T-helper 1 cell treated with Interleukin-12 subunit alpha and Interleukin-12 subunit beta and Interleukin-4 antibody, amounts not matched to agents 30 μg/mL and 1 μg/mL, for 36 hours (primary cell): Measurements from ENCODE around the gene ARHGEF25.

Source experiments
- H3K27ac Mint-ChIP-seq: one replicate; pipeline ENCODE4 v1.8.0; 2021; ENCODE audit warnings: mild to moderate bottlenecking, mixed read lengths
- H3K27me3 Mint-ChIP-seq: one replicate; pipeline ENCODE4 v1.8.0; 2021; ENCODE audit warnings: low read depth, mixed read lengths
- H3K36me3 Mint-ChIP-seq: one replicate; pipeline ENCODE4 v1.8.0; 2021; ENCODE audit warnings: low read depth, mixed read lengths
- H3K4me1 Mint-ChIP-seq: one replicate; pipeline ENCODE4 v1.8.0; 2021; ENCODE audit warnings: low read depth, mixed read lengths
- H3K4me3 Mint-ChIP-seq: one replicate; pipeline ENCODE4 v1.8.0; 2021; ENCODE audit warnings: mild to moderate bottlenecking, moderate library complexity, mixed read lengths
- H3K9me3 Mint-ChIP-seq: one replicate; pipeline ENCODE4 v1.8.0; 2021; ENCODE audit warnings: mixed read lengths

Gene ARHGEF25

GRCh38 chr12:57620245-57620935 is 9.2 kb downstream of the ARHGEF25 start:
- Mint-ChIP-seq H3K4me3 (peak overlapping the region; percentile 78), H3K27ac (no peak overlapping the region), H3K4me1 (peaks cover 18% of the 10 kb centered on the region), H3K36me3 (peaks cover 1% of the 10 kb centered on the region), H3K27me3 (peaks cover 97% of the 10 kb centered on the region), H3K9me3 (no peaks in the 10 kb centered on the region)

- Mint-ChIP-seq H3K4me3 (peak overlapping the region; percentile 78), H3K27ac (no peak overlapping the region), H3K9me3 (no peaks in the 10 kb centered on the region), H3K27me3 (peaks cover 97% of the 10 kb centered on the region), H3K4me1 (peaks cover 18% of the 10 kb centered on the region), H3K36me3 (peaks cover 1% of the 10 kb centered on the region)
These were observed 9.8 kb downstream of the ARHGEF25 start for GRCh38 chr12:57620936-57621496.

- H3K27ac Mint-ChIP-seq, result no peak overlapping the region
- no peaks in the 10 kb centered on the region for H3K9me3 Mint-ChIP-seq
- peaks cover 98% of the 10 kb centered on the region for H3K27me3 Mint-ChIP-seq
- peak overlapping the region; percentile 78 for H3K4me3 Mint-ChIP-seq
- H3K4me1 Mint-ChIP-seq, result peaks cover 18% of the 10 kb centered on the region
- H3K36me3 Mint-ChIP-seq, result peaks cover 1% of the 10 kb centered on the region
These were observed 10.5 kb downstream of the ARHGEF25 start for GRCh38 chr12:57621497-57622292.

DNA sequence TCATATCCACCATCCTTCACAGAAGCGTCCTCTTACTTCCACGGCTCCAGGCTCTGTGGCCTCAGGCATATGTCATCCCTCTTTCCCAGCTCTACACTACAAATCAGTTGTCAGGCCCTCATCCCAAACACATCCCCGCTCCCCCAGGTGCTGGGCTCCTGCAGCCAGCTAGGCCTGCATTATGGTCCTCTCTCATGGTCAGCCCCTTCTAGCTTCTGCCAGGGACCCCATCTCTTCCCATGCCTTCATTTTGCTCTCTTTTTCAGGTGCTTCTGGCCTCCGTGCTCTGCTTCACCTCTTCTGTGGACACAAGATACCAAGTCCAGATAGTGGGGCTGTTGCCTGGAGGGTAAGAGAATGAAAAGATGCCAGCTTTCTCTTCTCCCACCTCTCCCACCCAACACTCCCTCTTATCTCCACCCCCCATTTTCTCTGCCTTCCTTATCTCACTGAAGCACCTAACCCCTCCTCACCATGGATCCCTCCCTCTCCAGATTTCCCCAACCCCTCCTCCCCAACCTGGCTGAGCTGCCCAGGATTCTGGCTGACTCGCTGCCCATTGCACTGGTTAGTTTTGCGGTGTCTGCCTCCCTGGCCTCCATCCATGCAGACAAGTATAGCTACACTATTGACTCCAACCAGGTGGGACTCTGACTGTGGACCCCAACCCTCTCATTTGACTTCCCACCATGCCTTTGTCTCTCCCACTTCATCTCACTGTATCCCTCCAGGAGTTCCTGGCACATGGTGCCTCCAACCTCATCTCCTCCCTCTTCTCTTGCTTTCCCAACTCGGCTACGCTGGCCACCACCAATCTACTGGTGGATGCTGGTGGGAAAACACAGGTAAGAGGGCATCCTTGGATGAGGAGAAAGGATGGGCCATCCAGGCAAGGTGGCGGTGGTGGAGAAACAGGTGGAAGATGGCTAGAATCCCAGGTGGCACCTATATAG is 11.3 kb downstream of the ARHGEF25 start:
- Mint-ChIP-seq H3K27ac (no peak overlapping the region), H3K27me3 (peaks cover 95% of the 10 kb centered on the region), H3K4me1 (peaks cover 18% of the 10 kb centered on the region), H3K4me3 (peak overlapping the region; percentile 78), H3K9me3 (no peaks in the 10 kb centered on the region), H3K36me3 (peaks cover 1% of the 10 kb centered on the region)

- Mint-ChIP-seq H3K27me3 (peaks cover 93% of the 10 kb centered on the region), H3K9me3 (no peaks in the 10 kb centered on the region), H3K27ac (no peak overlapping the region), H3K4me3 (no peak overlapping the region), H3K36me3 (peaks cover 1% of the 10 kb centered on the region), H3K4me1 (peaks cover 21% of the 10 kb centered on the region)
These were observed 12.2 kb downstream of the ARHGEF25 start for GRCh38 chr12:57623385-57623784.

GRCh38 chr12:57623811-57624390 is 12.7 kb downstream of the ARHGEF25 start:
- no peaks in the 10 kb centered on the region for H3K9me3 Mint-ChIP-seq
- no peak overlapping the region for H3K27ac Mint-ChIP-seq
- H3K4me1 Mint-ChIP-seq, result peaks cover 21% of the 10 kb centered on the region
- peaks cover 93% of the 10 kb centered on the region for H3K27me3 Mint-ChIP-seq
- peaks cover 1% of the 10 kb centered on the region for H3K36me3 Mint-ChIP-seq
- H3K4me3 Mint-ChIP-seq, result no peak overlapping the region

GRCh38 chr12:57624441-57625220 is 13.4 kb downstream of the ARHGEF25 start:
- Mint-ChIP-seq H3K27ac (no peak overlapping the region), H3K36me3 (peaks cover 1% of the 10 kb centered on the region), H3K27me3 (peaks cover 94% of the 10 kb centered on the region), H3K4me1 (peaks cover 18% of the 10 kb centered on the region), H3K4me3 (no peak overlapping the region), H3K9me3 (no peaks in the 10 kb centered on the region)

GRCh38 chr12:57625261-57626032 is 14.2 kb downstream of the ARHGEF25 start:
- H3K27ac Mint-ChIP-seq, result no peak overlapping the region
- H3K36me3 Mint-ChIP-seq, result peaks cover 1% of the 10 kb centered on the region
- H3K4me1 Mint-ChIP-seq, result peaks cover 18% of the 10 kb centered on the region
- H3K4me3 Mint-ChIP-seq, result no peak overlapping the region
- H3K9me3 Mint-ChIP-seq, result no peaks in the 10 kb centered on the region
- peaks cover 94% of the 10 kb centered on the region for H3K27me3 Mint-ChIP-seq

GRCh38 chr12:57626111-57626920 is 15.1 kb downstream of the ARHGEF25 start:
- Mint-ChIP-seq H3K4me3 (no peak overlapping the region), H3K9me3 (no peaks in the 10 kb centered on the region), H3K4me1 (peaks cover 11% of the 10 kb centered on the region), H3K27me3 (peaks cover 94% of the 10 kb centered on the region), H3K27ac (no peak overlapping the region), H3K36me3 (peaks cover 1% of the 10 kb centered on the region)

- peaks cover 6% of the 10 kb centered on the region for H3K4me1 Mint-ChIP-seq
- H3K36me3 Mint-ChIP-seq, result peaks cover 1% of the 10 kb centered on the region
- H3K27me3 Mint-ChIP-seq, result peaks cover 94% of the 10 kb centered on the region
- no peak overlapping the region for H3K27ac Mint-ChIP-seq
- H3K9me3 Mint-ChIP-seq, result no peaks in the 10 kb centered on the region
- H3K4me3 Mint-ChIP-seq, result no peak overlapping the region
These were observed 15.7 kb downstream of the ARHGEF25 start for GRCh38 chr12:57626921-57627445.

- Mint-ChIP-seq H3K27me3 (peaks cover 91% of the 10 kb centered on the region), H3K4me3 (no peak overlapping the region), H3K9me3 (no peaks in the 10 kb centered on the region), H3K27ac (no peak overlapping the region), H3K36me3 (no peaks in the 10 kb centered on the region), H3K4me1 (peaks cover 5% of the 10 kb centered on the region)
These were observed 16.5 kb downstream of the ARHGEF25 start for GRCh38 chr12:57627501-57628279.
